C4-2B (cell line): Measurements from ENCODE around the gene REV1.

ENCODE experiments used
- ZFX ChIP-seq: fragments of 450-650 bp; IDR thresholded peaks from 2 replicates; pipeline ENCODE4 v1.6.1; 2017
- TF ChIP-seq, protein P1 (sequence below): fragments of 450-650 bp; conservative IDR thresholded peaks from 2 replicates; pipeline ENCODE4 v1.5.1; 2017; ENCODE audit warnings: mild to moderate bottlenecking

DNA sequence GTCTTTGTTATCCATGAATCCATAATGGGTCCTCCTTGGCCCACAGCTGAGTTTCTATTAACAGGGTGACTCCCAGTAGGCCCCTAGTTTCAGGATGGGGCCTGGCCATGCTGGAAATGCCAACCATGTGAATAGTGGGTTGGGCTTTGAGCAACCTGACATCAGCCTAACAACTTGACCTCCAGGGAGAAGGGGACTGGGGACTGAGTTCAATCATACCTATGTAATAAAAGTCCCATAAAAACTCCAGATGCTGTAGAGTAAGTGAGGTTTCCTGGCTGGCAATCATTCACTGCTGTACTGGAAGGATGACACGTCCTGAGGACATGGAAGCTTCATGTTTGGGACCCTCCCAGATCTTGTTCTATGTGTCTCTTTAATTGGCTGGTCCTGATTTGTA is 7.9 kb downstream of the REV1 start:
- TF ChIP-seq, protein P1, sequence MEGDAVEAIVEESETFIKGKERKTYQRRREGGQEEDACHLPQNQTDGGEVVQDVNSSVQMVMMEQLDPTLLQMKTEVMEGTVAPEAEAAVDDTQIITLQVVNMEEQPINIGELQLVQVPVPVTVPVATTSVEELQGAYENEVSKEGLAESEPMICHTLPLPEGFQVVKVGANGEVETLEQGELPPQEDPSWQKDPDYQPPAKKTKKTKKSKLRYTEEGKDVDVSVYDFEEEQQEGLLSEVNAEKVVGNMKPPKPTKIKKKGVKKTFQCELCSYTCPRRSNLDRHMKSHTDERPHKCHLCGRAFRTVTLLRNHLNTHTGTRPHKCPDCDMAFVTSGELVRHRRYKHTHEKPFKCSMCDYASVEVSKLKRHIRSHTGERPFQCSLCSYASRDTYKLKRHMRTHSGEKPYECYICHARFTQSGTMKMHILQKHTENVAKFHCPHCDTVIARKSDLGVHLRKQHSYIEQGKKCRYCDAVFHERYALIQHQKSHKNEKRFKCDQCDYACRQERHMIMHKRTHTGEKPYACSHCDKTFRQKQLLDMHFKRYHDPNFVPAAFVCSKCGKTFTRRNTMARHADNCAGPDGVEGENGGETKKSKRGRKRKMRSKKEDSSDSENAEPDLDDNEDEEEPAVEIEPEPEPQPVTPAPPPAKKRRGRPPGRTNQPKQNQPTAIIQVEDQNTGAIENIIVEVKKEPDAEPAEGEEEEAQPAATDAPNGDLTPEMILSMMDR = no peak
- no peak for TF ChIP-seq ZFX
